IMR-90 (cell line): ENCODE results near the gene ABHD2. TPM values are rescaled to one million over a fixed set of nuclear protein-coding genes. Genes with fewer than 3 reads are reported as not detected.

ENCODE experiments used
- ATAC-seq: fragments of 200-7000 bp; cut with Tn5 transposase; 2 replicates; pipeline ENCODE4 v1.9.1; 2020; ENCODE audit warnings: low read depth, mild to moderate bottlenecking, moderate library complexity
- BruUV-seq: library from RNA; stranded (reverse); fragments of 400-500 nt; replicated peaks from 2 replicates; lab custom pipeline; 2021; lab: Mats Ljungman, UMichigan
- CTCF ChIA-PET: fragments of 300-600 bp; formaldehyde crosslinking; extraction: SDS; loops from one replicate; lab custom pipeline; 2021; ENCODE audit warnings: antibody characterized with exemption; lab: Yijun Ruan, JAX
- POLR2A ChIA-PET: fragments of 300-600 bp; sonication (Branson Sonifier 250); formaldehyde crosslinking; loops from one replicate; lab custom pipeline; 2022; ENCODE audit warnings: antibody characterized with exemption; ENCODE audit not compliant: unreplicated experiment; lab: Charles Lee
- DNase-seq: peaks from one replicate; pipeline ENCODE4 v3.0.0; 2013
- H2AFZ ChIP-seq: replicated peaks from 2 replicates; pipeline ENCODE3; 2013; ENCODE audit warnings: low read length, mild to moderate bottlenecking; ENCODE audit not compliant: poor library complexity
- H2AK5ac ChIP-seq: 2 replicates; pipeline ENCODE4 v1.6.1; 2013; ENCODE audit warnings: low read depth, low read length, inconsistent platforms
- H2AK9ac ChIP-seq: replicated peaks from 2 replicates; pipeline ENCODE3; 2013; ENCODE audit warnings: mild to moderate bottlenecking, low read depth, low read length, moderate library complexity; ENCODE audit not compliant: poor library complexity
- H2BK120ac ChIP-seq: 2 replicates; pipeline ENCODE4 v1.6.1; 2013; ENCODE audit warnings: low read depth, low read length, inconsistent platforms
- H2BK15ac ChIP-seq: 3 replicates; pipeline ENCODE4 v1.6.1; 2013; ENCODE audit warnings: low read depth, low read length, inconsistent platforms
- H2BK20ac ChIP-seq: 2 replicates; pipeline ENCODE4 v1.6.1; 2013; ENCODE audit warnings: low read depth, mild to moderate bottlenecking, inconsistent platforms, low read length, moderate library complexity
- H2BK5ac ChIP-seq: 2 replicates; pipeline ENCODE4 v1.6.1; 2013; ENCODE audit warnings: mild to moderate bottlenecking, low read depth, low read length, inconsistent platforms; ENCODE audit not compliant: poor library complexity, severe bottlenecking
- H3K14ac ChIP-seq: replicated peaks from 2 replicates; pipeline ENCODE4 v1.6.1; 2013; ENCODE audit warnings: low read depth, low read length, inconsistent platforms
- H3K18ac ChIP-seq: 2 replicates; pipeline ENCODE4 v1.6.1; 2013; ENCODE audit warnings: low read depth, low read length, control low read depth
- H3K23ac ChIP-seq: 2 replicates; pipeline ENCODE4 v1.6.1; 2013; ENCODE audit warnings: low read depth, low read length, inconsistent platforms
- H3K27ac ChIP-seq: 2 replicates; pipeline ENCODE4 v1.5.1; 2013; ENCODE audit warnings: mild to moderate bottlenecking, control low read depth, low read length; ENCODE audit not compliant: insufficient read depth
- H3K27me3 ChIP-seq: 2 replicates; pipeline ENCODE4 v1.6.1; 2013; ENCODE audit warnings: low read length; ENCODE audit not compliant: control insufficient read depth, insufficient read depth
- H3K36me3 ChIP-seq: 2 replicates; pipeline ENCODE4 v1.6.1; 2013; ENCODE audit warnings: low read length, mixed read lengths; ENCODE audit not compliant: control insufficient read depth, insufficient read depth
- H3K4ac ChIP-seq: 2 replicates; pipeline ENCODE4 v1.6.1; 2013; ENCODE audit warnings: low read depth, low read length, inconsistent platforms
- H3K4me1 ChIP-seq: 2 replicates; pipeline ENCODE4 v1.6.1; 2013; ENCODE audit warnings: low read length, mixed read lengths; ENCODE audit not compliant: control insufficient read depth, insufficient read depth
- H3K4me2 ChIP-seq: 2 replicates; pipeline ENCODE4 v1.6.1; 2013; ENCODE audit warnings: low read depth, mild to moderate bottlenecking, control low read depth, low read length, moderate library complexity
- H3K4me3 ChIP-seq: 2 replicates; pipeline ENCODE4 v1.5.1; 2013; ENCODE audit warnings: low read depth, mild to moderate bottlenecking, control low read depth, low read length, moderate library complexity; ENCODE audit not compliant: insufficient read depth
- H3K56ac ChIP-seq: 2 replicates; pipeline ENCODE4 v1.6.1; 2013; ENCODE audit warnings: low read length, inconsistent platforms; ENCODE audit not compliant: insufficient read depth; ENCODE audit errors: extremely low read depth
- H3K79me1 ChIP-seq, 2 experiments: 2 replicates each; pipeline ENCODE4 v1.6.1; 2013; ENCODE audit warnings: low read length in 2 of 2, inconsistent platforms in 1 of 2, low read depth in 1 of 2
- H3K9ac ChIP-seq: 2 replicates; pipeline ENCODE4 v1.6.1; 2013; ENCODE audit warnings: low read depth, low read length, control low read depth
- H3K9me1 ChIP-seq: 2 replicates; pipeline ENCODE4 v1.6.1; 2013; ENCODE audit warnings: low read length, inconsistent platforms; ENCODE audit not compliant: insufficient read depth
- H3K9me3 ChIP-seq: 2 replicates; pipeline ENCODE4 v1.6.1; 2013; ENCODE audit warnings: low read length; ENCODE audit not compliant: control insufficient read depth, insufficient read depth
- H4K20me1 ChIP-seq: 2 replicates; pipeline ENCODE4 v1.6.1; 2013; ENCODE audit warnings: low read length, inconsistent platforms; ENCODE audit not compliant: insufficient read depth
- H4K5ac ChIP-seq: 2 replicates; pipeline ENCODE4 v1.6.1; 2013; ENCODE audit warnings: mild to moderate bottlenecking, low read depth, low read length, control low read depth
- H4K8ac ChIP-seq, 2 experiments: 2 replicates each; pipeline ENCODE4 v1.6.1; 2013; ENCODE audit warnings: low read depth in 2 of 2, low read length in 2 of 2, control low read depth in 1 of 2, inconsistent platforms in 1 of 2
- H4K91ac ChIP-seq: 2 replicates; pipeline ENCODE4 v1.6.1; 2013; ENCODE audit warnings: low read depth, low read length, inconsistent platforms; ENCODE audit not compliant: insufficient read depth
- CEBPB ChIP-seq: IDR thresholded peaks from 2 replicates; pipeline ENCODE4 v1.6.1; 2012; ENCODE audit warnings: low read depth, low read length, improper control_type of control experiment
- CHD1 ChIP-seq: IDR thresholded peaks from 2 replicates; pipeline ENCODE4 v1.6.1; 2012; ENCODE audit warnings: low read depth, low read length, improper control_type of control experiment
- CTCF ChIP-seq: conservative IDR thresholded peaks from 2 replicates; pipeline ENCODE4 v1.5.1; 2012; ENCODE audit warnings: mild to moderate bottlenecking, low read depth, low read length, improper control_type of control experiment
- MAZ ChIP-seq: IDR thresholded peaks from 2 replicates; pipeline ENCODE4 v1.6.1; 2012; ENCODE audit warnings: low read depth, mild to moderate bottlenecking, low read length, improper control_type of control experiment, moderate library complexity, borderline replicate concordance
- MXI1 ChIP-seq: IDR thresholded peaks from 2 replicates; pipeline ENCODE4 v1.6.1; 2012; ENCODE audit warnings: low read depth, mild to moderate bottlenecking, low read length, moderate library complexity, borderline replicate concordance
- WGBS, 2 experiments: methylation state at CpG; one replicate each; pipeline versions ENCODE4 v1.1.5 to v1.1.7; 2013; ENCODE audit warnings: missing lambda C conversion rate in 2 of 2; ENCODE audit not compliant: insufficient read length in 1 of 2; ENCODE audit errors: extremely low coverage in 2 of 2; 5-methylcytosine and 5-hydroxymethylcytosine counted together
- dilution Hi-C: fragments of 300-500 bp; cut with HindIII; formaldehyde crosslinking; loops from one replicate; pipeline ENCODE4 v1.14.3; 2018; ENCODE audit warnings: low sequenced_read_pairs; ENCODE audit not compliant: unreplicated experiment
- in situ Hi-C: fragments of 300-500 bp; cut with MboI; formaldehyde crosslinking; loops from 3 replicates; pipeline ENCODE4 v1.14.3; 2019; ENCODE audit warnings: low sequenced_read_pairs, inconsistent platforms, mixed read lengths
- intact Hi-C: fragments of 100-400 bp; cut with micrococcal nuclease; formaldehyde crosslinking; loops from 2 replicates; pipeline ENCODE4 v1.10.0; 2022
- polyA plus RNA-seq, 3 experiments: library from polyadenylated mRNA; depleted of rRNA; stranded (reverse); fragments of >200 nt; gene quantifications; 2 replicates each; pipeline ENCODE4 v1.2.3, GENCODE V29; 2012; ENCODE audit warnings: low replicate concordance in 1 of 3
- total RNA-seq: library from RNA; depleted of rRNA; stranded (reverse); fragments of >200 nt; gene quantifications from 2 replicates; pipeline ENCODE4 v1.2.3, GENCODE V29; 2012

ABHD2 gene
- total and polyA plus RNA-seq, 2 of the 4 experiments (the other 2 are of a cell fraction) = 31.2 to 62.9 TPM

GRCh38 chr15:89075846-89076245, 12.4 kb upstream of the ABHD2 start:
- ATAC-seq (no peak), DNase-seq (no peak)
- no TSS peak for BruUV-seq
- H2AK9ac ChIP-seq = no peak overlapping the region
- in situ Hi-C loops (no loop called here), dilution Hi-C loops (no loop called here), intact Hi-C loops (no loop called here)
- no CpG with 5 or more reads among the region's 4 CpGs for WGBS, 2 experiments
- no peak overlapping the region for H2BK20ac ChIP-seq
- H2BK15ac ChIP-seq = no peak overlapping the region
- no peak overlapping the region for H3K4me2 ChIP-seq
- no peak overlapping the region for H3K4ac ChIP-seq
- no peak overlapping the region for H3K23ac ChIP-seq
- H3K56ac ChIP-seq = no peak overlapping the region
- no peak overlapping the region for H3K4me3 ChIP-seq
- no peak for TF ChIP-seq CHD1
- no peak for TF ChIP-seq MXI1
- no peak for TF ChIP-seq CEBPB
- no peak for TF ChIP-seq CTCF
- TF ChIP-seq MAZ = no peak
- H3K18ac ChIP-seq = no peak overlapping the region
- H3K4me1 ChIP-seq = no peaks in the 10 kb centered on the region
- ChIA-PET POLR2A (no interaction called here), CTCF (interaction anchor here (1.0 kb wide), 1 partner anchor 18 kb away, joined by 5 read pairs; no protein-coding TSS in a partner anchor)
- H3K9me1 ChIP-seq = no peaks in the 10 kb centered on the region
- H3K79me1 ChIP-seq = no peaks in the 10 kb centered on the region
- no peak overlapping the region; the same call in 1 of the 2 replicates for H2AK5ac ChIP-seq
- no peak overlapping the region for H4K5ac ChIP-seq
- H2AFZ ChIP-seq = no peak overlapping the region
- no peaks in the 10 kb centered on the region for H3K36me3 ChIP-seq
- H3K27ac ChIP-seq = no peak overlapping the region
- H3K14ac ChIP-seq = 0 out of 2 replicates have a peak overlapping the region, but pooled peaks have one; percentile 15
- no peaks in the 10 kb centered on the region for H3K9me3 ChIP-seq
- H4K8ac ChIP-seq = no peak overlapping the region
- H4K20me1 ChIP-seq = no peaks in the 10 kb centered on the region
- H2BK120ac ChIP-seq = no peak overlapping the region
- no peak overlapping the region for H4K91ac ChIP-seq
- H3K9ac ChIP-seq = no peak overlapping the region
- H3K27me3 ChIP-seq = no peaks in the 10 kb centered on the region
- H2BK5ac ChIP-seq = no peak overlapping the region
